Stimulated activated CD4-positive, alpha-beta T cell treated with anti-CD3 and anti-CD28 coated beads, TNF-alpha, amount 100 ng/mL, for 24 hours (primary cell): ENCODE data around the gene SHE.
"Not testable (repeated sequence)": the region's sequence is repeated elsewhere in the genome, so short reads cannot be mapped to it uniquely, and the experiment has no call there.

Source experiments
- DNase-seq, 3 experiments: peaks; one replicate each; pipeline ENCODE4 v3.0.0-alpha.2; 2020; ENCODE audit warnings: low read depth in 3 of 3

SHE gene

DNA sequence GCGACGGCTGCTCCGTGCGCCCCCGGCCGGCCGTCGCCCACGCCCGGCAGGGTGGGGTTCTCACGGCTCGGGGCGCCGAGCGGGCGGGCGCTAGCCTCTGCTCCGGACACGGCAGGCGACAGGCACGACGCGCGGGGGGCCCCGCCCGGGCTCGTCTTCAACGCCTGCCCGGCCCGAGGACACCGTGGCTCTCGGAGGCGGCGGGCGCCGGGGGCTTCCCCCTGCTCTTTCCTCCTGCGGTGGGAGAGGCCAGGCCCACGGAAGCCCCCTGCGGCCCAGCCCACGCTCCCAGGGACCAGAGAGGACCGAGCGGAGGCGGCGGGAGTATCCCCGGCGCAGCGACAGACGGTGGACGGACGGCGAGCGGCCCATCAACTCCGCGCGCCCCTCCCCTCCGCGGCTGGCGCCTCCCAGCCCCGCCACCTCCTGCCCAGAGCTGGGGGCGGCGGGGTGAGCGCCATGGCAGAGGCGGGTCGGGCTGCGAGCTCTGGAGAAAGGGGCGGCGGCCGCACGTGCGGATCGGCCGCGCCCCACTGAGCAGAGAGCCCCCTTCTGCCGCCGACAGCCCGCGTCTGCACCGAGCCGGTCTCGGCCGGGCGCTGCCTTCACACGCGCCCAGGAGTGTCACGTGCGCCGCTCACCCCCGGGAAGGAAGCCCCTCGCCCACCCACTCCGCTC lies at the start of gene SHE, which contains the start of gene TDRD10:
SHE (minus strand) TSS at position 347 of the 678 bp plus-strand sequence. CDS start 386 bp downstream, outside the sequence.
TDRD10 (plus strand) TSS at position 154 of the 678 bp plus-strand sequence. CDS start 4,685 bp downstream, outside the sequence.
- DNase-seq, result no peak

DNA sequence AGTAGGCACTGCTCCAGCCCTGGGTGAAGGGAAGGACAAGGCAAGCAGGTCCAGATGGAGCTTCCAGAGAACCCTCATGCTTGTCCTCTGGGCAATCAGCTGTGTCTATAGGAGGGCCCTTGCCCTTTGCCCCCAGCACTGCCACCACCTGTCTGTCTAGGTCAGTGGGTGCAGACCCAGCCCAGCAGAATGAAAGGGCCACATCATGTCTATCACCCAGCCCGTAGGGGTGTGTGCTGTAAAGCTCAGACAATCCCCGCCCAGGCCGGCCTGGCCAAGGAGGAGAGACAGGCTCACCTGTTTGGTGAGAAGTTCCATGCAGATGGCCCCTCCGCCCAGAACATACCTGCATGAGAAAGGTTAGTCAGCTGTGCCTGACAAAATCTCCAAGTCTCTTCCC lies 49.3 kb upstream of the SHE start:
- no peak for DNase-seq

GRCh38 chr1:154550657-154551056 lies 48.4 kb upstream of the SHE start:
- DNase-seq, result no peak

- no peak for DNase-seq
Measured at GRCh38 chr1:154550070-154550469, 47.9 kb upstream of the SHE start.

DNA sequence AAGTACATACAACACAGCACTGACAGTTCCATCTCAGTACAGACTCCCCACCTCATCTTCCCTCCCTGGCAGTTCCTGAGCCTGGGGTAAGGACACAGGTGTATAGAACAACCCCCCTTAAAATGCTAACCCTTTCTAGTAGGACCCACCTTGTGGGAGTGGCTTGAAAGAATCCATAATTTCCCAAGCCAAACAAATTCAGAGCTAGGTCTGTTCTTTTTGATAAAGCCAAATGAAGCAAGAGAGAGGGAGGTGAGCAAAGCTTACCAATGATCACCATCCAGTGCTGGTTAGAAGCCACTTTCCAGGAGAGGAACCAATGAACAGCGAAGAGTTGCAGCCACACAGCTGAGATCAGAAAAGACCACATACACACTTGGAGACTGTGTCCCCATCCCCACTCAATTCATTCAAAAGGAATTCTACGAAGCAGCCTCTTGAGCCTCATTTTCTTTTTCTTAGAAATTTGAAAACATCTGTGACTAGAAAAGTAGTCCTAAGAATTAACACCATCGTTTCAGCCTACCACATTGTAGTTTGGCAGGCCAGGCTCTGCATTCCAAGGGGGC lies 47.1 kb upstream of the SHE start:
- DNase-seq, result no peak

DNA sequence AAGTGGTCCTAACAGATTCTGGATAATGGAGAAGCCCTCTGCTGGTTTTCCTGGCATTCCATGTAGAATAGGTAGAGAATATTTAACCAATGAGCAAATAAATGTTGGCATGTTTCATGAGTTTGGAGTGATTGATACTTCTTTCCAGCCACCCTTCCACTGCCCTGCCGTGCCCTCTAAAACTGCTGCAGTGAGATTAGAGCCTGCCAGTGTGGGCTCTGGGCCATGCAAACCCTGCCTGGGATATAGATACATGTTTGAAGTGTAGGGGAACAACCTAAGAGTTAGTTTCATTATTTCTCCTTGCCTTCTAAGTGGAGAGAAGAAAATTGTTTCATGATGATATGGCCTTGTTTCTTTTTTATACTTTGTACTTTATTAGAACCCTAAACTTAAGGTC lies 45.8 kb upstream of the SHE start:
- DNase-seq, result no peak

- DNase-seq, result no peak
Measured at GRCh38 chr1:154547105-154547732, 45.0 kb upstream of the SHE start.

- peak in 1 of 3 experiments; percentile 58 for DNase-seq
Measured at GRCh38 chr1:154546264-154547063, 44.3 kb upstream of the SHE start.

GRCh38 chr1:154541231-154541630 lies 39.0 kb upstream of the SHE start:
- DNase-seq, result no peak

DNA sequence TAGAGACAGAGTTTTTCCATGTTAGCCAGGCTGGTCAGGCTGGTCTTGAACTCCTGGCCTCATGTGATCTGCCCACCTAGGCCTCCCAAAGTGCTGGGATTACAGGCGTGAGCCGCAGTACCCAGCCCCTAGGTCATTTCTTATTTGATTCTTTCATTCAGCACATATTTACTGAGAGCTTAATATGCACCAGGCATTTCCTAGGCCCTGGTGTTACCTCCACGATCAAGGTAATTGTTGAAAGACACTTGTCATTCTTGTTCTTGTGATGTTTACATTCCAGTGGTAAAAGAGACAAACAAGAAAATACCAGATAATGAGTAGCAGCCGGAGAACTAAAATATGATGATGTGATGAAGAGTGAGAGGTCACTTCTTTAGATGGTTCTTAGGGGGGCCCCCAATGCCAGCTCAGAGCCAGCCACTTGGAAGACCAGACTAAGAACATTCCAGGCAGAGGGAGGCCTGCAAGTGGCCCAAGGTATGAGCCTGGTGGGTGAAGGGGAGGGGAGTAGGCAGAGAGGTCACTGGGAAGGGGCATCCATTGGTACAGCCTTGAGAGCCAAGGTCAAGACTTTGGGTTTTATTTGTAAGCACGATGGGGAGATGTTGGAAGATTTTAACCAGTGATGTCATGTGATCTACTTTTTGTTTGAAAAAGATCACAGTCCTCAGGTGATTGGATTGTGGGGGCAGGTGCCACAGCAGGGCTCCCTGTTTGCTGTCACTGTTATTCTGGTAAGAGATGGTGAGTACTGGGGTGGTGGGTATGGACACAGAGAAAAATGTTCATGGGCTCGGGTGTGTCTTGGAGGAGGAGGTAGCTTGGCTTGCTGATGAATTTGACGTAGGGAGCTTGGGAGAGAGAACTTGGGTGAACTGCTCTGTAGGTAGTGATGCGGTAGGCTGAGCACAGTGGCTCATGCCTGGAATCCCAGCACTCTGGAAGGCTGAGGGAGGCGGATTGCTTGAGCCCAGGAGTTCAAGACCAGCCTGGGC lies 37.6 kb upstream of the SHE start:
- no peak for DNase-seq

- DNase-seq, result no peak
Measured at GRCh38 chr1:154536570-154536969, 34.4 kb upstream of the SHE start.

DNA sequence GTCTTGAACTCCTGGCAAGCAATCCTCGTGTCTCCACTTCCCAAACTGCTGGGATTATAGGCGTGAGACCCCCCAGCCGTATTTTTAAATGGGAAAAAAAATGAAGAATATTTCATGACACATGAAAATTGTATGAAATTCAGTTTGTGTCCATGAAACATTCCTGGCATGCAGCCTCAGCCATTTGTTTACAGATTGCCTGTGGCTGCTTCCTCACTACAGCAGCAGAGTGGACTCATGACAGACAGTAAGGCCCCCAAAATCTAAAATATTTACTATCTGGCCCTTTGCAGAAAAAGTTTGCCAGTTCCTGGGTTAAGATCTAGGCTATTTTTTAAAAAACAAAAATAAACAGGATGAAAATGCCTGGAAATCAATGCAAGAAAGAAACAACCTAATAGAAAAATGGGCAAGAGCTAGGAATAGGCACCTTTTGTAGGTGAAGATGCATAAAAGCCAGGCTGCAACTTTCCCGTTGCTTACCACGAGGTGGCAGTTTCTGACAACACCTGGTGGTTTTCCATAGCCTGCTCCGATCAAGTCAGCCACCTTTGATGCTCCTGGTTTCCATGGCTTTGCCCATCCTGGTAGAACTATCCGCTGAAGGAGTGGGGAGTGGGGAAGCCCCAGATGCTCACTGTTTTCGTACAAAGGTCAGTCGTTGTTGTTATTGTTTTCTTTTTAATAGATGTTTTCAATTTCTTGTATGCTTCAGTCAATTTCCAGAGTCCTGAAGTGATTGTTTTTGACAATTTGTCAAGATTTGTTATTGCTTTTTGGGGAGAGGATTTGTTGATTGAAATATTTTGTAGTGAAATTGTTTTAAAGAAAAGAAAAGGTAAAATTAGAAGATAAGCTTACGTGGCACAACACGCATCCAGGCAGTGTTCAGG lies 32.0 kb upstream of the SHE start:
- DNase-seq, result no peak

DNA sequence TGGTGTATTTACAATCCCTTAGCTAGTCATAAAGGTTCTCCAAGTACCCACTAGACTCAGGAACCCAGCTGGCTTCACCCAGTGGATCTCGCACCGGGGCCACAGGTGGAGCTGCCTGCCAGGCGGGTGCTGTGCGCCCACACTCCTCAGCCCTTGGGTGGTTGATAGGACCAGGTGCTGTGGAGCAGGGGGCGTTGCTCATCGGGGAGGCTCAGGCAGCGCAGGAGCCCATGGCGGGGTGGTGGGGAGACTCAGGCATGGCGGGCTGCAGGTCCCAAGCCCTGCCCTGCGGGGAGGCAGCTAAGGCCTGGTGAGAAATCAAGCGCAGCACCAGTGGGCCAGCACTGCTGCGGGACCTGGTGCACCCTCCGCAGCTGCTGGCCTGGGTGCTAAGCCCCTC lies 29.7 kb upstream of the SHE start:
- not testable (repeated sequence) for DNase-seq

GRCh38 chr1:154529308-154529707 lies 27.1 kb upstream of the SHE start:
- no peak for DNase-seq

- DNase-seq, result no peak
Measured at GRCh38 chr1:154527192-154527591, 25.0 kb upstream of the SHE start.

DNA sequence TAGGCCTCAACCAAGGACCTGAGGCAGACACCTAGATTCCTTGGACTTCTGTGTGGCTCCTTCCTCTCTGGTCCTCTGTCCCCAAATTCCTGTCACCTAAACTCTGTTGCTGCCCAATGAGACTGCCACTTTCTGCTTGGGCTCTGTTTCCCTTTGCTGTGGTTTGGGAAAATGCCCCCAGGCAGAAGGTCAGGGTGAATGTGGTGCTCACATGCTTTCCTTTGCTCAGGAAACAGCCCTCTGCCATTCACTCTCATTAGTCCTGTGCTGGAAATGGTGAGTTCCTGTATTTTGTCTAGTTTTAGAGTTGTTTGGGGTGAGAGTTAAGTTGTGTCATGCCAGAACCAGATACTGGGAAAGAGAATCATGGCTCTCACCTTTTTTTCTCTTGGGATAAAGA lies 22.7 kb upstream of the SHE start:
- DNase-seq, result no peak

GRCh38 chr1:154521695-154522094 lies 19.5 kb upstream of the SHE start:
- DNase-seq, result no peak

DNA sequence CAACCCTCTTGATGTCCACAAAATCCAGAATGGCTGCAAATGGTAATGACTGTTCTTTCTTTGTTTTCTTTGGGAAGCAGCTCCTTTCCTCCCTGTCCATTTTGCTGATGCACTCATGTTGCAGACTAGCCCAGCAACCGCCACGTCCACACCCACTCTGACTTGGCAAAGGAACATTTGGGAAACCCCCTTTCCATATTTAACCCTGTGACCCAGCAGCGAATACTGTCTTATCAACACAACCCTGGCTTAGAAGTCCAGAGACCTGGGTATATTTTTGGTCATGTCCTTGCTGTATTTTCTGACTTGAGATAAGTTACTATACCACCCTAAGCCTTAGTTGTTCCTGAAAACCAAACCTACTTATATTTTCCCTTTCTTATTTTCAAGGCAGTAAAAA lies 18.1 kb upstream of the SHE start:
- no peak for DNase-seq

- DNase-seq, result no peak
Measured at GRCh38 chr1:154519591-154519991, 17.4 kb upstream of the SHE start.

DNA sequence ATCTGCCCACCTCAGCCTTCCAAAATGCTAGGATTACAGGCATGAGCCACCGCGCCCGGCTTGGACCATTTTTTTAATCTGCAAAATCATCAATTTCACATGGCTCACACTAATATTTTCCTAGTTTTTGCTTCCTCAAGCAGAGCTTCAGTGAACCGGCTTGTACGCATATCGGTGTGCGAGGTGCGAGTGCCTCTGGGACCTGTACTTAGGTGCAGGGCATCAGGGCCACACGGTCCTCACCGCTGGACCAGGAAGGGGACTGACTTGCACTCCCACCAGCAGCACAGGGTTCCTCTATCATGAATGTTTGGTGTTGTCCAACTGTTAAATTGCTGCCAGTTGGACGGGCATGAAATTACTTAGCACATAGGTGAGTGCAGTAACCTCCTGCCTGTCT lies 15.4 kb upstream of the SHE start:
- DNase-seq, result no peak
